Stimulated activated CD8-positive, alpha-beta memory T cell treated with anti-CD3 and anti-CD28 coated beads, Interleukin-12 subunit alpha, Interleukin-12 subunit beta, amount 100 ng/mL, for 1 hour (primary cell): ENCODE results near the gene PTPRG.

Experiments
- DNase-seq: peaks from one replicate; pipeline ENCODE4 v3.0.0-alpha.2; 2020; ENCODE audit warnings: low read depth

The PTPRG gene

GRCh38 chr3:61894988-61895935 lies 333.9 kb downstream of the PTPRG start:
- peak; percentile 36 for DNase-seq

GRCh38 chr3:61896251-61896650 lies 334.9 kb downstream of the PTPRG start:
- DNase-seq = no peak

- DNase-seq = no peak
These were observed 336.5 kb downstream of the PTPRG start for GRCh38 chr3:61897848-61898247.

GRCh38 chr3:61899700-61900462 lies 338.5 kb downstream of the PTPRG start:
- no peak for DNase-seq

GRCh38 chr3:61901496-61901895 lies 340.1 kb downstream of the PTPRG start:
- DNase-seq = no peak

- no peak for DNase-seq
These were observed 340.6 kb downstream of the PTPRG start for GRCh38 chr3:61901986-61902385.

GRCh38 chr3:61903074-61903473 lies 341.7 kb downstream of the PTPRG start:
- no peak for DNase-seq

- no peak for DNase-seq
These were observed 342.7 kb downstream of the PTPRG start for GRCh38 chr3:61903931-61904657.

- no peak for DNase-seq
These were observed 345.9 kb downstream of the PTPRG start for GRCh38 chr3:61907210-61907795.

- DNase-seq = no peak
These were observed 347.0 kb downstream of the PTPRG start for GRCh38 chr3:61908382-61908781.

GRCh38 chr3:61910732-61911131 lies 349.4 kb downstream of the PTPRG start:
- DNase-seq = no peak

GRCh38 chr3:61912158-61912557 lies 350.8 kb downstream of the PTPRG start:
- no peak for DNase-seq

- no peak for DNase-seq
These were observed 352.3 kb downstream of the PTPRG start for GRCh38 chr3:61913701-61914100.

GRCh38 chr3:61914276-61914675 lies 352.9 kb downstream of the PTPRG start:
- no peak for DNase-seq

GRCh38 chr3:61915296-61915695 lies 353.9 kb downstream of the PTPRG start:
- no peak for DNase-seq

GRCh38 chr3:61919371-61919770 lies 358.0 kb downstream of the PTPRG start:
- no peak for DNase-seq

GRCh38 chr3:61922118-61922517 lies 360.7 kb downstream of the PTPRG start:
- no peak for DNase-seq

GRCh38 chr3:61924090-61924735 lies 362.8 kb downstream of the PTPRG start:
- DNase-seq = no peak

- DNase-seq = no peak
These were observed 363.6 kb downstream of the PTPRG start for GRCh38 chr3:61924991-61925390.

GRCh38 chr3:61925721-61926120 lies 364.4 kb downstream of the PTPRG start:
- DNase-seq = no peak

- DNase-seq = no peak
These were observed 365.6 kb downstream of the PTPRG start for GRCh38 chr3:61926923-61927322.

GRCh38 chr3:61927332-61927731 lies 366.0 kb downstream of the PTPRG start:
- no peak for DNase-seq
